CD4-positive, alpha-beta T cell treated with Interleukin-10 for 1 hour (primary cell): ENCODE results near the gene TRIM17.

Source experiments
- DNase-seq: peaks from one replicate; pipeline ENCODE4 v3.0.0-alpha.2; 2020

TRIM17 gene

DNA sequence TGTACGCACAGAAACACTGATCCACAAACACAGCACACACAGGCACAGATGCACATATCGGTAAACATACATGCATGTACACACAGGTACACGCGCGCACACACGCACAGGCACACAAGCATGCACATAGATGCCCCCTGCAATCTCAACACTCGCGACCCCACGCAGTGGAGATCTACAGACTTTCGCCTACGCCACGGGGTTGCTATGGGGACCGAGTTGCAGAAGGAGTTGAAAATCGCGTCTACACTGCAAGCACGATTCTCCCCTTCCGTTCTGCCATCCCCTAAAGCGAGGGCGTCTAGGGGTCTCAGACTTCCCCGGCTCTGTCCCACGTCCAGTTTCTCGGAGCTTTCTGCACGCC is 826 bp downstream of the TRIM17 start:
- no peak for DNase-seq

DNA sequence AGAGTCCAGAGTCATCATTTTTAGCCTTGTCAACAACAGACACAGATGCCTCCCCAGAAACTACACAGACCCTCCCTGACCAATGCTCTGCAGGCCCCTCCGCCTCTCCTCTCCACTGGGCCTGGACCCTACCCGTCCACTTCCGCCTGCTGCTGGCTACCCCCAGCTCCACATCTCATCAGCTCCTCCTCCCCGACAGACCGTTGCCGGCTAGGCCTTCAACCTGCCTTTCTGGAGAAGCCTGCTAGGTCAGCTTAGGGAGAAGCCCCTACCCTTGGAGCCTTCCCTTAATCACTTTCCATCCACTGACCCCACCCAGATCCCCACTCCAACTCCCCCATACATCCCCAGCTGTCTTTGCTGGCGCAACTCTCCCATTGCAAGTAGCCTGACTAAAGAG is 1.4 kb downstream of the TRIM17 start:
- no peak for DNase-seq

DNA sequence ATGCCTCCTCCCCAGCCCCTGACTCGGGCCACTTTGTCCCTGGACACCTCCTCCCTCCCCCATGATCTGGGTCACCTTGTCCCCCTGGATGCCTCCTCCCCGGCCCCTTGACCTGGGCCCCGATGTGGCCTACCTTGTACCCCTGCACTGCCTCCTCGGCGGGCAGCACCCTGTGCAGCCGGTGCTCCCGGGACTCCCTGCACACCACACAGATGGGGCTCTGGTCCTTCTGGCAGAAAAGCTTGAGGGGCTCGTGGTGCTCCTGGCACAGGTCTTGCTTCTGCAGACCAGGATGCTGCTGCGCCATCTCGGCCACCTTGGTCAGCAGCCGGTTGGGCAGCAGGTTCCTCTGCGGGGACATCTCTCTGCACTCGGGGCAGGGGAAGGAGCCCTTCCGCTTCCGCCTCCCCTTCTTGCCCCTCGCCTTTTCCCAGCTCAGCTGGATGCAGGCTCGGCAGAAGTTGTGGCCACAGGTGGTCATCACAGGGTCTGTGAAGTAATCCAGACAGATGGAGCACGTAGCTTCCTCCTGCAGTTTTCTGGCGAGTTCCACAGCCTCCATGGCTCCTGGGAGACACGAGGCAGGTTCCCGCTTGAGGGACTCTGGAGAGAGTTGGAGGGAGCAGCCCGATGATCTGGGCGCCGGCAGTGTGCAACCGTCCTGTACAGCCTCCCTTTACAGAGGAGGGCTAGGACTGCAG is 2.0 kb downstream of the TRIM17 start:
- no peak for DNase-seq

GRCh38 chr1:228413241-228414010 is 3.2 kb downstream of the TRIM17 start:
- no peak for DNase-seq

DNA sequence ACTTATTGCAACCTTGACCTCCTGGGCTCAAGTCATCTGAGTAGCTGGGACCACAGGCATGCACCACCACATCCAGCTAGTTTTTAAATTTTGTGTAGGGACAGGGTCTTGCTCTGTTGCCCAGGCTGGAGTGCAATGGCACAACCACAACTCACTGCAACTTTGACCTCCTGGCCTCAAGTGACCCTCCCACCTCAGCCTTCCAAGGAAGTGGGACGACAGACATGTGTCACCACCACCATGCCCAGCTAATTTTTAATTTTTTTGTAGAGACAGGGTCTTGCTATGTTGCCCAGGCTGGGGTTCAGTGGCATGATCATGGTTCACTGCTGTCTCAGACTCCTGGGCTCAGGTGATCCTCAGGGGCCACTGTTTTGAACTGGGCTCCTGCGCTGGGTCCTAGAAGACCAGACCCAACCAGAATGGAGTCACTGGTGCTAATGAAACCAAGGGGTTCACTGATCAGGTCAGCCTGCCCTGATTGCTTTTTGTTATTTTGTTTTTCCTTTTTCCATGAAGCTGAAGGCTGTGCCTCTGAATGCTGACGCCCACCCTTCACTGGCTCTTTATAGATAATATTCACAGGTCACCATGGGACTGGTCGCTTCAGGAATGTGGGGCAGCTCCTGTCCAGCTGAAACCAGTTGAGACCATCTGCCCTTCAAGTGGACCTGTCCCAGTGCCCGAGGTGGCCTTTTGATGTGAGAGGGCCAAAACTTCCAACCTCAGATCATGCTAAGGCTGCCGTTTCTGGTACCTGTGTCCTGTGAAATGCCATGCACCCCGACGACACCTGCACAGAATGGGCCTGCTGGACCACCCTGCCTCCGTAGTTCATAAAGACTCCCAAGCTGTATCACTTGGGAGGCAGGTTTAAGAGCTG is 4.9 kb downstream of the TRIM17 start:
- no peak for DNase-seq

DNA sequence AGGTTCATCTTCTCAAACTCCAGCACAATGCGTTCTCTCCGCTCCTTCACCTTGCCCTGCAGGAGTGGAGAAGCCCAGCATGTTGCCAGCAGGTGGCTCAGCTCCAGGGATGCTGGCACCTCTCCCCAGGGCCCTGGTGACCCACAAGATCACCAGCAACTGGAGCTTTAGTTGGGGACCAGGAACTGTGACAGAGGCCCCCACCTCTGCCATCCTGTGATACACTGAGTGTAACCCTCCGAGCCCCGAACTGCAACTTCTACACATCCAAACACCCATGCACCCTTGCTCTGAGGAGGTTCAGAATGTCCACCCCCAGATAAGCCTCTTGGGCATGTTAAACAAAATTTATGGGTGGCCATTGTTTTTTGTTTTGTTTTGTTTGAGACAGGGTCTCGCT is 5.5 kb downstream of the TRIM17 start:
- DNase-seq, result no peak

GRCh38 chr1:228410671-228411070 is 6.0 kb downstream of the TRIM17 start:
- DNase-seq, result no peak

- no peak for DNase-seq
These were observed 6.6 kb downstream of the TRIM17 start for GRCh38 chr1:228410015-228410414.

GRCh38 chr1:228408869-228409805 is 7.5 kb downstream of the TRIM17 start:
- no peak for DNase-seq

DNA sequence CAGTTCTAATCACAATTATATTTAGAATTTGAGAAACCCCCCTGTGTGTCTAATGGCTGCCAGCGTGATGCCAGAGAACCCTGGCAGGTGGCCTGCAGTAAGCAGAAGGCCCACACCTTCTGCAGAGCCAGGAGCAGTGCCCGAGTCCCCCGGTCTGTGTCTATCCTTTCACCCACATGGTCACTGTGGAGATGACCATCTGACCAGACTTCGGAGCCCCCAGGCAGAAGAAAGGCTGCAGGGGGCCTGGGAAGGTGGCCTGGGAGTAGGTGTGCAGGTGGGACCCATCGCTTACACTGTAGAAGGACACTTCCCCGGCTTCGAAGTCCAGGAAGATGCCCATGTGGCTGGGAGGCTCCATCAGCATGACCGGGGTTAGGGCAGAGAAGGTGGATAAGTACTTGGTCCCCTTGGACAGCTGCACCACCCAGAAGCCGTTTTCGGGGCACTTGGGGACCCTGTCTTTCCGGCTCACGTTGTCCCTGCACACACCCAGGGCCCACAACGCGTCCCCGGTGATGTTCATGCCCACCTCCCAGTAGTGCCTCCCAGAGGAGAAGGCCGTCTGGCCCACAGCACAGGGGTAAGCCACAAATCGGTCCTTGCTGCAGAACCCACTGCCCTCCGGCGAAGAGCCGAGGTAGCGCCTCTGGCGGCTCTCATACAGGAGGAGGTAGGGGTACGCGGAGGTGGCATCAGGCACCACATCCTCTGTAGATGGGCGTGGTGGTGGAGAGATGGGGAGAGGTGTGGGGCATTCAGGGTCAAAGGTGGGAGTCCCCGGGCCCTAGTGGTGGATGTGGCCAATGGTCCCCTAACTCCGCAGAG is 8.4 kb downstream of the TRIM17 start:
- DNase-seq, result no peak

DNA sequence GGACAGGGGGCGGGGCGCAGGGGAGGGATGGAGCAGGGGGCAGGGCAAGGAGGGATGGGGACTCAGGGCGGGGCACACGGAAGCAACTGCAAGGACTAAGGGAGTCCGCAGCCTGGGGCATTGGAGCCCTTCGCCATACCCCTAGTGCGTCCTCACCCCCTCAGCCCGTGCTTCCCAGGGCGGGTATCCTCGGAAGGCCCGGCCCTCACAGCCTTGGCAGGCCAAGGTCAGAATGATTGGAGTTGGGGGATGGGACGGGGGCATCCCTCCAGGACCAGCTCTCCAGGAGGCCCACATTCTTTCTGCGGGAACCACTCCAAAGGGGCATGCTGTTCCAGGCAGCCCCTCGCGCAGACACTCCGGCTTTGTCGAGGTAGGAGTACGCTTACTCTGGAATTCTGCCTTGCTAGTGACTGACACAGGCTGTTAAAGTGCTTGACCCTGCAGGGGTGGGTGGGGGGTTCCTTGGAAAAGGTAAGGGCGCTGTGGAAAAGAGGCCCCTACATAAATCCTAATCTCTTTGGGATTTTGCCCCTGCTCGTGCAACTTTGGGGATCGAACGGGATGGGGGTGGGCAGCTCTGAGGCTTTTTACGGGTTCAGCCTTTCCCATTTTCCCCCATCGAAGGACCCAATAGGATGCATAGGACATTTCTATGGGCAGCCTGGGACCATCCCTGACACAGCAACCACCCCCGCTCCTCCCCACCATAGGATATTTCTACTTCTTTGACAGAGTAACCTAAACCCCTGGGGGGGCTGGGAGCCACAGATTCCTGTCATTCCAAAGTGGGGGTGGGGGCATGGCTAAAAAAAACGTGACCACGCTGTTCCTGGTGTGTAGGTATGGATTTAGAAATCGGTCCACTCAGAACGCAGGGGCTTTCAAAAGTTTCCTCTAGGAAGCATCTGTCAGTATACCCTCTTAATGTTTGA is 9.3 kb downstream of the TRIM17 start:
- no peak for DNase-seq

DNA sequence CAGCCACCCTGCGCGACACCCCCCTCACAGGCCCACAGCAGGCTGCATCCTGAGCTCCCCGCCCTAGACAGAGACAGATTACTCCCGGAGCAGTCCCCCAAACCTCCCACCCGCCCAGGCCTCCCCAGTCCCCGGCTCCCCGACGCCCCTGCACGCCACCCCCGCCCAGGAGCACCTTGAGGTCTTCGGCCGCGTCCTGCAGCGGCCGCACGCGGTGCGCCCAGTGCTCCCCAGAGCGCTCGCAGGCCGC is 10.8 kb downstream of the TRIM17 start:
- DNase-seq, result no peak

GRCh38 chr1:228405200-228405978 is 11.3 kb downstream of the TRIM17 start:
- no peak for DNase-seq

DNA sequence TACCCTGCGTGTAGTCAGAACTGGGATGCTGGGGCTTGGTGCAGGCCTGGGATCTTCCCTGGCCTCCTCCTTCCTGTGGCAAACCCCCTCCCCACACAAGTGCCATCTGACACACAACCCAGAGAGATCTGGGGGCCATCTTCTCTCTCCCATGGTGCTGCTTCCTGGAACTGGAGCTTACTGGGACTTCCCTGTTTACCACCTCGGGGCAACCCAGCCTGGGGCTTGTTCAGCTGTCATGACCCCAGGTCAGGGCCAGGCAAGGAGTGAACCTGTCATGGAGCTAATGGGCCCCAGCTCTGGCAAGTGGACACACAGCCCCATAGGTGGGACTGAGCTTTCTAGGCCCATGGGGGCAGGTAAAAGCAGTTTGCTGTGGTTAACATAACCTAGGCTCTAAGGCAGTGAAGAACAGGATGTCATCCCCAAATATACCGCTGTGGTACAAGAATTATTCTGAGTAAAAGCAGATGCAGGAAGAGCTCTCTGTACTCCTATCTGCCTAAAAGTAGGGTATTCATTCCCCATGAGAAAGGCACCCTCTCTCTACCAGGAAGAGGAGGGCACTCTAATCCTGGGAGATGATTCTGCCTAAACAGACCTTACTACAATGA is 12.4 kb downstream of the TRIM17 start:
- no peak for DNase-seq

GRCh38 chr1:228403231-228403631 is 13.4 kb downstream of the TRIM17 start:
- no peak for DNase-seq

DNA sequence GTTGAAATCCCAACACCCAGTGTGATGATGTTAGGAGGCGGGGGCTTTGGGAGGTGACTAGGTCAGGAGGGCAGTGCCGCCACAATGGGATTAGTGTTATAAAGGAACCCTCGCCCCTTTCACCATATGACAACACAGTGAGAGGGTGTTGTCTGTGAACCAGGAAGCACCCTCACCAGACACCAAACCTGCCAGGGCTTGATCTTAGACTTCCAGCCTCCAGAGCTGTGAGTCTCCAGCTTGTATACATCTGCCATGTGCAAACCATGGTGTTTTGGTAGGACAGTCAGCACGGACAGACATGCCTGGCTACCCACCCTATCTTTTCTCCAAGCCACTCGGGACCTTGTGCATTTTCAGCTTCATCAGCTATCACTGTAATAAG is 14.0 kb downstream of the TRIM17 start:
- DNase-seq, result no peak

GRCh38 chr1:228401782-228402640 is 14.7 kb downstream of the TRIM17 start:
- DNase-seq, result no peak

DNA sequence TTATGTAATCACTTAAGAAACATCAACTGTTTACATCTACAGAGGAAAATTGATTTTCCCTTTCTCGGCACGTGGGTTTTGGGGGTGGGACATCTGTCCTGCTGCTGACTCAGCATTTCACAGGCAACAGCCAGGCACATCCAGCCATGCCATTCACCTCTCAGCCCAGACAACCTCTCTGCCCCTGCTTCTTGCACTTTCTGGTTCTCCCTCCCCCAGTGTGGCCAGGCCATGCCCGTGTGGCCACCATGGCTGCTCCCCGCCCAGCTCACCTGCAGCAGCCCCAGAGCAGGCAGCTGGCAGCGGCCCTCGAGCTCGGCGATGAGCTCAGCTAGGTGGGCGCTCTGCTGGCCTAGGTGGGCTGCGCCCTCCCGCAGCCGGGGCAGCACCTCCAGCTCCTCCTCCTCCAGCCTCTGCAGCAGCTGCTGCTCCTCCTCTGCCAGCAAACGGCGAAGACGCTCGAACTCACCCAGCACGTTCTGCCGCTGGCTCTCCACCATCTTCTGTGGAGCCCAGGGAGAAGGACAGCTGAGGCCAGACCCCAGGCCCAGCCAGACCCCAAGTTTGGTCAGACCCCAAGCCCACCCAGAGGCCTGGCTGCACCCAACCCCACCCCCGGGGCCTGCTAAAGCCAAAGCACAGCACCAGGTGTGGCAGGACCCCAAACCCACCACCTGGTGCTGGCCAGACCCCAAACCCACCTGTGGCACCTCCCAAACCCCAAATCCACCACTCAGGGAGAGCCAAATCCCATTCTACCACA is 15.8 kb downstream of the TRIM17 start:
- DNase-seq, result no peak
